ENCODE data around the gene LTF. TPM values are rescaled to one million over a fixed set of nuclear protein-coding genes. Genes with fewer than 3 reads are reported as not detected.
A peak's percentile ranks its signal among the peaks of the same experiment; 100 is the strongest.

The LTF gene
- total RNA-seq, 1 donor from 2014 or later: 13.0 TPM

GRCh38 chr3:46490338-46491084 is 25.8 kb upstream of the LTF start:
- DNase-seq: peak; percentile 28

- no peak for DNase-seq
Measured at GRCh38 chr3:46489875-46490274, 25.2 kb upstream of the LTF start.

DNA sequence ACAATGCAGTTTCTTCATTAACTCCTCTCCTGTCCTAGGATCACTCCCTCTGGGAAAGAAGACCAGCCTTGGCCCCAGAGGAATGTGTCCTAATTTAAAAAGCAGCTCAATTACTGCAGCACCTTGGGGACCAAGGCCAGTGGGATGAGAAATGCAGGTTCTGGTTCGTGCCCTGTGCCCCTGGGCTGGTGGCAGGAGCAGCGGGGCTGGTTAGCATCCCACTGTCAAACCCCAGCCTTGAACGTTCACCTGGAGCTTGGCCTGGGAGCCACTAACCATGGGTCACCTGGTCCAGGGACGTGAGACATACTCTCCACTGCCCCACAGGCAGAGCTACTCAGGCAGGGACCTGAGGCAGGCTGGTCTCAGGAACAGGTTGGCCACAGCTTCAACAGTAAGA is 24.7 kb upstream of the LTF start:
- no peak for DNase-seq

GRCh38 chr3:46488735-46489361 is 24.1 kb upstream of the LTF start:
- DNase-seq: peak; percentile 96

DNA sequence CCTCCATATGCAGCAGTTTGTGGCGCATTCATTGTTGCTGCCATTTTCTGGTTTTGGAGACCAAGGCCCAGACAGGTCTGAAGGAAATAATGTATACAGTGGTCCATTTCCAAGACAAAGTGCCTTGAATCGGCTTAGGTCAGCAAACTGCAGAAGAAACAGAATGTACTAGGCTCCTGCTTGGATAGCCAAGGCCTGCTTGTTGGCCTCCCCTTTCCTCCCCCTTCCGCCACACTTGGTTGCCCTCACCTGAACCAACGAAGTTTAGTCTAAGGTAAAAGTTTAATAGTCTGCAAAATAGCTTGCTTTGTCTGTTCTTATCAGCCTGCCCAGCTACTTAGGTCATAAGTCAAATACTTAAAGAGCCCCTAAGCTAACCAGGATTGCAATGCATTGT is 21.1 kb upstream of the LTF start:
- no peak for DNase-seq

GRCh38 chr3:46484911-46485778 is 20.4 kb upstream of the LTF start:
- peak; percentile 84 for DNase-seq

DNA sequence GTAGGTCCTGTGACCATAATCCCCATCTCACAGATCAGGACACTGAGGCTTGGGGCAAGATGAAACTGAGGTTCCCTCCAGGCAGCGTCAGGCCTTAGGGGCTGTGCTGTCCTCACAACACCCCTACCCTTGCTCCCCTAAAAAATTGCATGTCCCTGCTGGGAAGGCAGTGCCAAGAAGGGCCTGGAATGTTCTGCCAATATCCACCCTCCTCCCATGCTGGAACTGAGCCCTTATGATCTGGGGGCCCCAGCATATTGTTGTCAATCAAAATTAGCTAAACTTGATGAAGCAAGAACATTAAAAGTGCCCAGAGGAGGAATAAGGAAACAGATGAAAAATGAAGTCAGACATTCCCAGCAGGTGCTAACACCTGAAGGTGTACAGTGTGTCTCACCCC is 19.7 kb upstream of the LTF start:
- DNase-seq: no peak

GRCh38 chr3:46483825-46484224 is 19.1 kb upstream of the LTF start:
- DNase-seq: no peak

- no peak for DNase-seq
Measured at GRCh38 chr3:46482632-46483350, 18.1 kb upstream of the LTF start.

DNA sequence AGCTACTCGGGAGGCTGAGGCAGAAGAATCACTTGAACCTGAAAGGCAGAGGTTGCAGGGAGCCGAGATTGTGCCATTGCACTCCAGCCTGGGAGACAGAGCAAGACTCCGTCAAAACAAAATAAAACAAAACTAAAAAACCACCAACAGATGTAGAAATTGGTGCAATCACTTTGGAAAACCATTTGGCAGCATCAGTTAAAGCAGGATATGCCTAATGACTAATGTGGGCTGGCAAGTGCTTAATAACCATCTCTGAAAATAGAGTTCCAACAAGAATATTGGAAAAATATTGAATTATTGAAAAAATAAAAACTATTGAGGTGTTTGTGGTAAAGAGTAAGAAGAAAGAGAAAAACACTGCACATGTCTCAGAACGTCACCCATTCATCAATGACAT is 16.9 kb upstream of the LTF start:
- DNase-seq: no peak

GRCh38 chr3:46480491-46481195 is 15.9 kb upstream of the LTF start:
- DNase-seq: no peak

DNA sequence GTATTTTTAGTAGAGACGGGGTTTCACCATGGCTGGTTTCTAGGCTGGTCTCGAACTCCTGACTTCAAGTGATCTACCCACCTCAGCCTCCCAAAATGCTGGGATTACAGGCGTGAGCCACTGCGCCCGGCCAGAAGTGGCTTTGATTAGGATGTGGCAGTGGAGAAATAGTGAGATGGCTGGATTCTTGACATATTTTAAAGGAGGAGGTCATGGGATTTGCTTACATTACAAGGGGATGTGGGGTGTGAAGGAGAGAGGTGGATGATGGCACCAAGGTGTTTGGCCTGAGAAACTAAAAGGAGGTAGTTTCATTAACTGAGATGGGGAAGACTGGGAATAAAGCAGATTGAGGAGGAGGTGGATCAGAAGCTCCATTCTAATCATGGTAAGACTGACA is 15.0 kb upstream of the LTF start:
- DNase-seq: no peak

DNA sequence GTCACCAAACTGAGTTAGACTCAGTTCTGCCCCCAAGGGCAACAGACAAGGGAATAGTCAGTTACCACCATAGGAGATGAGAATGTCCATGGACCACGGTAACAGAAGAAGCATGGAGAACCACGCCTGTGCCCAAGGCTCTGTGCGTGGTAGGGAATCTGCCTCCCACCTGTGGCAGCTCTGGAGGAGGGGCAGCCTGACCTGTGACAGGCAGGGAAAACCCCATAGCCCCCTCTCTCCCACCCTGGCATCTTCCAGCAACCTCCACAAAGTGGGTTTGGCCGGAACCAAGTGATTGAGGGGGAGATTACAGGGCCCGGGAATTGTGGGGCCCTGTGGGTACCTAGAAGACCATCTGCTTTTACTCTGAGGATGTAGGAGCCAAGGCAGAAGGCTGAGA is 14.3 kb upstream of the LTF start:
- no peak for DNase-seq

GRCh38 chr3:46478341-46478740 is 13.6 kb upstream of the LTF start:
- no peak for DNase-seq

DNA sequence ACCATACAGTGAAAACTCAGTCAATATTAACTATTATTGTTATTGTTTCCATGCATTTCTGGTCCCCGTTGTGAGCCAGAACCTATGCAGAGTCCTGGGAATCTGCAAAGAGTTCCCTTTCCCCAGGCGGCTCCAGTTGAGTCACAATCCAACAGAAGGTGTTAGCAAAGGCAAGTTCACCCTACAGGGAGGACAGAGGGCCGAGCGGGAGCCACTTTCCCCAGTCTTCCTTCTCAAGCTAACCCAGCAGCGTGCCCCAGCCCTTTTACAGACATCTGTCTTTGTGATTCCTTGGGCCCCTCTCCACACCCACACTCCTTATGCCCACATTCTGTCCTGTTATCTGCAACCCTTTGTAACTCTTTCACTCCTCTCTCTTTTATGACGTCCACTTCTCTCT is 13.1 kb upstream of the LTF start:
- no peak for DNase-seq

DNA sequence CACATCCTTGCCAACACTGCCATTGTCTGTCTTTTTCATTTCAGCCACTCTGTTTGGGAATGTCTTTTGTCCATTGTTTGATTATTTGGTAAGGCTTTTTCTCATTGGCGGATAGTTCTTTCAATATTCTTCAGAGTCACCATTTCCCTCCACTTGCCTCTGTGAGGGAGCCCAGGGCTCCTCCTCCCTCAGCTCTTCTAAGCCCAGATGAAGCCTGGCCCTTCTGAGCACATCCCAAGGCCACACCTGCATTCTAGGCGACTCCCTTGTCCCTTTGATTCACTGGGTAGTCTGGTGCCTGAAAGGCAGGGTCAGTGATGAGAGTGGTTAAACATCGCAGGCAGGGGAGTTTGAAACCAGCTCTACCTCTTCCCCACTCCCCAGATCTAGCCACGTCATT is 12.4 kb upstream of the LTF start:
- DNase-seq: no peak

DNA sequence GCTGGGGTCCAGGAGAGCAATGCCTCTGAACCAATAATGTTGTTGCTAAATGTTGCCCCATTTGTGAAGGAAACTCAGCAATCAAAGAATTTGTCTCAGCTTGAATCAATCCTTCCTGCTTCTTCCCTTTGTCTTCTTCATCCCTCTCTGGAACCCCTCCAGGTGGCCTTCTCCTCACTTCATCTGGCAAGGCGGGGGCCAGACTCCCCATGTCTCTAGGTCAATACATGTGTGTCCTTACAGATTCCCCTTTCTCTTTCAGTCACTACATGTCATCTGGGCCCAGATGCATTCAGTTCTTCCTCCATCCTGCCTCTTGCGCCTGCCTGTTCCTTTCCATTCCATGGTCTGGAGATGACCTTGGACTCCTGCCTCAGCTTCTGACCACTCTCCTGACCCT is 8.0 kb upstream of the LTF start:
- DNase-seq: no peak

DNA sequence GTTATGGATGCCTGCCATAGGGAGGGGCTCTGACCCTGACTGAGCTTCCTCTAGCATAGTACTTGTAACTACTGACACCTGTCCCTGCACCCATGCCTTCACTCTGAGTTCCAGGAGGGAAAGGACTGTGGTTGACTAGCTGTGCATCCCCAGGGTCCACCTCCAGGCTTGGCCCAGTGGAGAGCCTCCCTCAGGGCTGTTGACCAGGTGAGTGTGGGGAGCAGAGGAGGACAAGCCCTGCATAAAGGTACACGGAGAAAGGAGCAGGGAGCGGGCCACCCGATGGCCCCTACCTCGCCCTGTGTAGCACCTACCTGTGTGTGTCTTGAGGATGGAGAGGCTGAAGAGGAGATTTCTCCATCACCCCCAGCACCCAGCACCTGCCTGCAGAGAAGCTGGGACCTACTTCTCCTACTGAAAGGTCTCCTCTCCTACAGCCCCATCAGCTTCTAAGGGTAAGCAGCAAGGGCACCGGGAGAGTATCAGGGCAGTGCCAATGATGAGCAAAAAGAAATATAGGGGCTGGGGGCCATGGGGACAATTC is 6.7 kb upstream of the LTF start:
- DNase-seq: no peak

GRCh38 chr3:46470831-46471230 is 6.1 kb upstream of the LTF start:
- DNase-seq: no peak

GRCh38 chr3:46469680-46470357 is 5.1 kb upstream of the LTF start:
- DNase-seq: no peak

Measured in tongue (tissue), 2 donors.